Smooth muscle cell (in vitro differentiated cells): ENCODE data around the gene CBL. TPM values are rescaled to one million over a fixed set of nuclear protein-coding genes. Genes with fewer than 3 reads are reported as not detected.

Experiments
- DNase-seq: peaks from one replicate; lab custom pipeline; 2025; ENCODE audit not compliant: unreplicated experiment; lab: John Stamatoyannopoulos, UW
- H2AFZ ChIP-seq: fragments of 200-600 bp; sonication (generic); 2 replicates; pipeline ENCODE4 v1.6.0; 2016; ENCODE audit warnings: antibody characterized with exemption, low read depth, mild to moderate bottlenecking
- H3F3A ChIP-seq: fragments of 200-600 bp; sonication (generic); 2 replicates; pipeline ENCODE4 v1.6.0; 2017; ENCODE audit warnings: antibody characterized with exemption, low read depth
- H3K27ac ChIP-seq: fragments of 200-600 bp; sonication (generic); 2 replicates; pipeline ENCODE4 v1.5.1; 2016; ENCODE audit warnings: low read depth, mild to moderate bottlenecking
- H3K27me3 ChIP-seq: fragments of 200-600 bp; sonication (generic); 2 replicates; pipeline ENCODE4 v1.6.1; 2016; ENCODE audit warnings: low read depth, mild to moderate bottlenecking
- H3K36me3 ChIP-seq: fragments of 200-600 bp; sonication (generic); 2 replicates; pipeline ENCODE4 v1.5.1; 2016; ENCODE audit warnings: low read depth
- H3K4me1 ChIP-seq: fragments of 200-600 bp; sonication (generic); 2 replicates; pipeline ENCODE4 v1.5.1; 2016; ENCODE audit warnings: low read depth
- H3K4me2 ChIP-seq: fragments of 200-600 bp; sonication (generic); 2 replicates; pipeline ENCODE4 v1.6.0; 2016; ENCODE audit warnings: mild to moderate bottlenecking
- H3K4me3 ChIP-seq: fragments of 200-600 bp; sonication (generic); 2 replicates; pipeline ENCODE4 v1.5.1; 2016; ENCODE audit warnings: mild to moderate bottlenecking
- H3K79me2 ChIP-seq: fragments of 200-600 bp; sonication (generic); 2 replicates; pipeline ENCODE4 v1.6.0; 2016; ENCODE audit warnings: low read depth, mild to moderate bottlenecking
- H3K9ac ChIP-seq: fragments of 200-600 bp; sonication (generic); 2 replicates; pipeline ENCODE4 v1.6.0; 2016; ENCODE audit warnings: low read depth
- H3K9me3 ChIP-seq: fragments of 200-600 bp; sonication (generic); replicated peaks from 2 replicates; pipeline ENCODE4 v1.5.1; 2016; ENCODE audit warnings: low read depth
- H4K20me1 ChIP-seq: fragments of 200-600 bp; sonication (generic); 2 replicates; pipeline ENCODE4 v1.6.0; 2016; ENCODE audit warnings: low read depth
- WGBS: methylation state at CpG from one replicate; pipeline ENCODE4 v1.1.7; 2016; ENCODE audit warnings: low lambda C conversion rate; 5-methylcytosine and 5-hydroxymethylcytosine counted together
- polyA plus RNA-seq: library from polyadenylated mRNA; unstranded; fragments of >200 nt; fragmentation: Nextera tagmentation; extraction: Ambion mirVana; gene quantifications from 2 replicates; pipeline ENCODE4 v1.2.1, GENCODE V29; 2016
- total RNA-seq: library from RNA; depleted of rRNA; stranded (reverse); fragments of >200 nt; gene quantifications from 2 replicates; pipeline ENCODE4 v1.2.3, GENCODE V29; 2014
- TF ChIP-seq, protein P1 (sequence below): fragments of 200-600 bp; sonication (generic); IDR thresholded peaks from 2 replicates; pipeline ENCODE4 v1.5.1; 2017; ENCODE audit warnings: borderline replicate concordance, mild to moderate bottlenecking, antibody characterized with exemption; ENCODE audit not compliant: insufficient read depth, poor library complexity, severe bottlenecking

CBL gene
- total and polyA plus RNA-seq, 2 experiments from 2014 or later = 5.0 to 18.9 TPM

DNA sequence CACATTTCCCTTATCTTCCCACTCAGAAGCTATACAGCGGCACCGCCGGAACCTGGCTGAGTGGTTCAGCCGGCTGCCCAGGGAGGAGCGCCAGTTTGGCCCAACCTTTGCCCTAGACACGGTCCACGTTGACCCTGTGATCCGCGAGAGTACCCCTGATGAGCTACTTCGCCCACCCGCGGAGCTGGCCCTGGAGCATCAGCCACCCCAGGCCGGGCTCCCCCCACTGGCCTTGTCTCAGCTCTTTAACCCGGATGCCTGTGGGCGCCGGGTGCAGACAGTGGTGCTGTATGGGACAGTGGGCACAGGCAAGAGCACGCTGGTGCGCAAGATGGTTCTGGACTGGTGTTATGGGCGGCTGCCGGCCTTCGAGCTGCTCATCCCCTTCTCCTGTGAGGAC is 32.7 kb upstream of the CBL start:
- Histone ChIP-seq H3K4me2 (no peak overlapping the region), H3K4me3 (no peak overlapping the region), H3K9ac (no peak overlapping the region), H3K27me3 (no peaks in the 10 kb centered on the region), H2AFZ (no peak overlapping the region), H3F3A (no peaks in the 10 kb centered on the region), H3K79me2 (no peaks in the 10 kb centered on the region), H3K4me1 (no peaks in the 10 kb centered on the region), H3K9me3 (no peaks in the 10 kb centered on the region), H3K36me3 (no peaks in the 10 kb centered on the region), H3K27ac (no peak overlapping the region), H4K20me1 (no peaks in the 10 kb centered on the region)
- TF ChIP-seq, protein P1, sequence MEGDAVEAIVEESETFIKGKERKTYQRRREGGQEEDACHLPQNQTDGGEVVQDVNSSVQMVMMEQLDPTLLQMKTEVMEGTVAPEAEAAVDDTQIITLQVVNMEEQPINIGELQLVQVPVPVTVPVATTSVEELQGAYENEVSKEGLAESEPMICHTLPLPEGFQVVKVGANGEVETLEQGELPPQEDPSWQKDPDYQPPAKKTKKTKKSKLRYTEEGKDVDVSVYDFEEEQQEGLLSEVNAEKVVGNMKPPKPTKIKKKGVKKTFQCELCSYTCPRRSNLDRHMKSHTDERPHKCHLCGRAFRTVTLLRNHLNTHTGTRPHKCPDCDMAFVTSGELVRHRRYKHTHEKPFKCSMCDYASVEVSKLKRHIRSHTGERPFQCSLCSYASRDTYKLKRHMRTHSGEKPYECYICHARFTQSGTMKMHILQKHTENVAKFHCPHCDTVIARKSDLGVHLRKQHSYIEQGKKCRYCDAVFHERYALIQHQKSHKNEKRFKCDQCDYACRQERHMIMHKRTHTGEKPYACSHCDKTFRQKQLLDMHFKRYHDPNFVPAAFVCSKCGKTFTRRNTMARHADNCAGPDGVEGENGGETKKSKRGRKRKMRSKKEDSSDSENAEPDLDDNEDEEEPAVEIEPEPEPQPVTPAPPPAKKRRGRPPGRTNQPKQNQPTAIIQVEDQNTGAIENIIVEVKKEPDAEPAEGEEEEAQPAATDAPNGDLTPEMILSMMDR = no peak
- WGBS = 97% methylated on average over 21 of the region's 21 CpGs
- DNase-seq = no peak

DNA sequence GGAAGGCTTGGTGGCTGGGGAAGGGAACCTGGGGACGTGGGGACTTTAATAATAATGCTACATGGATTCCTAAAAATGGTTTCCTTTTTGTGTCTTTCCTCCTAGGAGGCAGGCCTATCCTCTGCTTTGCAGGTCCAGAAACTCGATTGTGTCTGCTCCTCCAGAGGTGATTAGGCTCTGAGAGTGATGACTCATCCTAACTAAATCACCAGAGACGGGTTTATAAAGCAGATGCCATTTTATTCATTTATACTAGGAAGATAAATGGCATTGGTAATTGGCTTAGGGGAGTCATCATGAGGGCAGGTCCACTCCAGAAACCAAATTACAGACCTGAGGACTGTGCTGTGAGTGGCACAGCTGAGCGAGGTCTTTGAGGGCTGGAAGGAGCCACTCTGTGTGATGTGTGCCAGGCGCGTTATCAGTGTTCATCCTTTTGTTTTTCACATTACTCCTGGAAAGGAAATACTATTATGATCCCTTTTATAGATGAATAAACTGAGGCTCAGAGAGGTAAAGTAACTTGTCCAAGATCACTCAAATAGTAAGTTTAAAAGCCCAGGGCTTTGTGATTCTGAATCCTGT is 30.6 kb upstream of the CBL start:
- no peak overlapping the region for H3K9ac ChIP-seq
- no peaks in the 10 kb centered on the region for H3K79me2 ChIP-seq
- no peaks in the 10 kb centered on the region for H3K27me3 ChIP-seq
- H2AFZ ChIP-seq = no peak overlapping the region
- no peaks in the 10 kb centered on the region for H3F3A ChIP-seq
- H3K9me3 ChIP-seq = no peaks in the 10 kb centered on the region
- no peak overlapping the region for H3K4me3 ChIP-seq
- H3K36me3 ChIP-seq = no peaks in the 10 kb centered on the region
- TF ChIP-seq, protein P1 = no peak
- no peak overlapping the region for H3K27ac ChIP-seq
- WGBS = 63% methylated on average over 6 of the region's 6 CpGs
- H3K4me2 ChIP-seq = no peak overlapping the region
- no peaks in the 10 kb centered on the region for H4K20me1 ChIP-seq
- no peak for DNase-seq
- H3K4me1 ChIP-seq = no peaks in the 10 kb centered on the region

DNA sequence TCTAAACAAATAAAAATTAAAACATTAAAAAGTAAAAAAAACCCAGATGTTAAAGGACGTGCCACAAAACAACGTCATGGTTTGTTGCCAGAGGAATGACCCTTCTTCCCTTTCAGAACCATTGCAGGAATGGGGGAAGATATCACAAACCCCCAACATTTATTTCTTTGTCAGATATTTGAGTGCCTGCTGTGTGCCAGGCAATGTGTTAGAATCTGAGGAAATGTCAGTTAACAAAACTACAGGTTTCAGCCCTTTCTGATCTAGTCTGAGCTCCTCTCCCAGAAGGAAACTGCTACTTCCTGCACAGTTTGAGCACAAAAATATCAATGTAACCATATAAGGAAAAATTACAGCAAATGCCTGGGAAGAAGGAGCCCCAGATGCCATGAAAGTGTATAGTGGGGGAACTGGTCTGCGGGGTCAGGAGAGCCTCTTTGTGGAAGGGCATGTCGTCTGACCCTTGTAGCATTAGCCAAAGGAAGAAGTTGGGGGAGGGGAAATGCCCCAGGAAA is 27.9 kb upstream of the CBL start:
- no peak overlapping the region for H2AFZ ChIP-seq
- H3K9ac ChIP-seq = no peak overlapping the region
- H3K27me3 ChIP-seq = no peaks in the 10 kb centered on the region
- H3K4me1 ChIP-seq = no peaks in the 10 kb centered on the region
- no peak for DNase-seq
- H3K4me2 ChIP-seq = no peak overlapping the region
- no peaks in the 10 kb centered on the region for H3K79me2 ChIP-seq
- TF ChIP-seq, protein P1 = no peak
- H3K27ac ChIP-seq = no peak overlapping the region
- WGBS = 77% methylated on average over 4 of the region's 4 CpGs
- H4K20me1 ChIP-seq = no peaks in the 10 kb centered on the region
- no peaks in the 10 kb centered on the region for H3K9me3 ChIP-seq
- no peaks in the 10 kb centered on the region for H3K36me3 ChIP-seq
- no peaks in the 10 kb centered on the region for H3F3A ChIP-seq
- no peak overlapping the region for H3K4me3 ChIP-seq

GRCh38 chr11:119179342-119179741 is 26.8 kb upstream of the CBL start:
- Histone ChIP-seq H4K20me1 (no peaks in the 10 kb centered on the region), H3K4me1 (no peaks in the 10 kb centered on the region), H3F3A (no peaks in the 10 kb centered on the region), H3K79me2 (no peaks in the 10 kb centered on the region), H3K9me3 (no peaks in the 10 kb centered on the region), H3K27ac (no peak overlapping the region), H3K36me3 (no peaks in the 10 kb centered on the region), H3K4me2 (no peak overlapping the region), H3K27me3 (no peaks in the 10 kb centered on the region), H3K9ac (no peak overlapping the region), H3K4me3 (no peak overlapping the region), H2AFZ (no peak overlapping the region)
- WGBS = 92% methylated on average over 6 of the region's 6 CpGs
- no peak for DNase-seq
- TF ChIP-seq, protein P1 = no peak
